ENCODE measurements around the gene CELF4.

The CELF4 gene

DNA sequence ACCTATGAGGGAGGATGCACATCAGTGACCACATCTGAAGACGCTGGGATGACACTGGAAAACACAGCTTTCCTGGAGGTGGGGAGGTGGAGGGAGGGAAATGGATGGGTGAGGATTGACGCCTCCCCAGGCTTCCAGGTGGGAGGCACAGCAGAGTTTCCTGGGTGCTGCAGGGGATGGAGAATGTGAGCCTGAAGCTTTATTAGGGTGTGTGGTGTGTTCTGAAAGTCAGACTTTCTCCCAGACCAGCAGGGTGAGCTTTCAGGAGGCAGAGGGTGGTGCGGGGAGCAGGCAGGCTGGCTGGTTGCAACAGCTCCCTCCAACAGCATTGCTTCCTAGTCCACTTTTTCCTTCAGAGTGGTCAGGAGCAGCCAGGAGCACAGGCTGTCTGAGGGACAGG lies 263.1 kb downstream of the CELF4 start:
- Histone ChIP-seq H3K27me3 (ENCODE audit: control insufficient read depth in 5 of 5, insufficient read depth in 4 of 5, low read length in 5 of 5) (no peaks in the 10 kb centered on the region), H3K36me3 (ENCODE audit: control insufficient read depth in 5 of 5, insufficient read depth in 5 of 5, low read length in 5 of 5) (no peaks in the 10 kb centered on the region), H3K4me1 (ENCODE audit: control insufficient read depth in 5 of 5, insufficient read depth in 5 of 5, low read length in 5 of 5) (peaks cover 0 to 14% (median 13%) of the 10 kb centered on the region in 5 donors), H3K4me3 (ENCODE audit: low read depth in 1 of 5, low read length in 5 of 5) (no peak overlapping the region), H3K9me3 (ENCODE audit: control insufficient read depth in 5 of 5, low read length in 5 of 5) (no peaks in the 10 kb centered on the region), H3K9ac (ENCODE audit: low read length in 5 of 5) (no peak overlapping the region), H3K27ac (ENCODE audit: low read depth, low read length) (no peak overlapping the region)

DNA sequence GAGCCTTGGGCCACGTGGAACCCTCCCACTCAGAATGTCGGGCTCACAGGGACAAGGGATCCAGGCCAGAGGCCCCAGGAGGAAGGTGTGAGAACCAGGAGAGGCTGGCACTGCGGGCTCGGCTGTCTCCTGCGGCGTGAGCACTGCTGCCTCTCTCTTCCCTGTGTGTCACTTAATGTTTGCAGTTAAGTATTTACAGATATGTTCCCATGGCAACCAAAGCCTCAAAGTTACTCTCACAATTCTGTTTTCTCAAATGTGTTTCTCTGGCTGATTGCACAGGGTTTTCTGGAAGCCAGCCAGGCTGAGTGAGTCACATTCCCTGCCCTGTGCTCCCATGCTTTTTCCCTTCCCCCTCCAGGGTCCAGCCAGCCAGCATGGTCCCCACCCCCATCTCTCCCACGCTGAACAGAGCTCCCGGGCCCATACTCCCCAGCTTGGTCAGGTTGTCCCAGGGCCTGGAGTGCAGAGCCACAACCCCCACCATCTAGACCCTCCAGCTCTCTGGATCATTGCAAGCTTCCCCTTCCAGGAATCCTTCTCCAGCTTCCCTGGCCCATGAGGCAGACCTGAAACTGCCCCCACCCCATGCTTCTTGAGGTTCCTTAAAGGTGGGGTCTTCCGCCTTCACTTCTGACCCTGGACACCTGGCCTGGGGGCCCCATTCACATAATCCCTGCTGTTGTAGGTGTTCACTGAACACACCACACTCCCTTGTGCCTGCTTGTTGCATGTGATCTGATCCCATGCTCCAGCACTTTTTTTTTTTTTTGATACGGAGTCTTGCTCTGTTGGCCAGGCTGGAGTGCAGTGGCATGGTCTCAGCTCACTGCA lies 265.9 kb downstream of the CELF4 start:
- Histone ChIP-seq H3K27ac (ENCODE audit: low read depth, low read length) (no peak overlapping the region), H3K4me3 (ENCODE audit: low read depth in 1 of 5, low read length in 5 of 5) (no peak overlapping the region), H3K9ac (ENCODE audit: low read length in 5 of 5) (no peak overlapping the region), H3K27me3 (ENCODE audit: control insufficient read depth in 5 of 5, insufficient read depth in 4 of 5, low read length in 5 of 5) (no peaks in the 10 kb centered on the region), H3K36me3 (ENCODE audit: control insufficient read depth in 5 of 5, insufficient read depth in 5 of 5, low read length in 5 of 5) (no peaks in the 10 kb centered on the region), H3K4me1 (ENCODE audit: control insufficient read depth in 5 of 5, insufficient read depth in 5 of 5, low read length in 5 of 5) (peaks cover 0 to 14% (median 13%) of the 10 kb centered on the region in 5 donors), H3K9me3 (ENCODE audit: control insufficient read depth in 5 of 5, low read length in 5 of 5) (no peaks in the 10 kb centered on the region)

DNA sequence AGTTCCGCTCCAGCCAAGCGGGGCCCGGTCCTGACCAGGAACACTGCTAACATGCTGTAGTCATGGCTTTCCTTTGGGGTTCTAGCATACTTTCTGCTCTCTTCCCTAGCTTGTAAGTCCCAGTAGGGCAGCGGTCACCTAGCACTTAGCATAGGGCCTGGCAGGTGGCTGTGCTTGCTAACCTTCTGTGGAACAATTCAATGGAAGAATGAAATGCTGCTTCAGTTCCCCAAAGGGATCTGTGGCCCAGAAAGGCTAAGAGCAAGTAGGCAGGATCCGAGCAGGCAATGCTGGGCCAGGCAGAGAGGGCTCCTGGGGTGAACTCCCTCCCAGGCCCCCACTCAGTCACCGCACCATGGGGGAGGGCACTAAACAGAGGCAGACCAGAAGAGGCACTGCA lies 266.8 kb downstream of the CELF4 start:
- H3K27ac ChIP-seq (ENCODE audit: low read depth, low read length): no peak overlapping the region
- no peaks in the 10 kb centered on the region for H3K27me3 ChIP-seq (ENCODE audit: control insufficient read depth in 5 of 5, insufficient read depth in 4 of 5, low read length in 5 of 5)
- peaks cover 0 to 14% (median 13%) of the 10 kb centered on the region in 5 donors for H3K4me1 ChIP-seq (ENCODE audit: control insufficient read depth in 5 of 5, insufficient read depth in 5 of 5, low read length in 5 of 5)
- H3K36me3 ChIP-seq (ENCODE audit: control insufficient read depth in 5 of 5, insufficient read depth in 5 of 5, low read length in 5 of 5): no peaks in the 10 kb centered on the region
- no peak overlapping the region for H3K9ac ChIP-seq (ENCODE audit: low read length in 5 of 5)
- no peak overlapping the region for H3K4me3 ChIP-seq (ENCODE audit: low read depth in 1 of 5, low read length in 5 of 5)
- no peaks in the 10 kb centered on the region for H3K9me3 ChIP-seq (ENCODE audit: control insufficient read depth in 5 of 5, low read length in 5 of 5)

DNA sequence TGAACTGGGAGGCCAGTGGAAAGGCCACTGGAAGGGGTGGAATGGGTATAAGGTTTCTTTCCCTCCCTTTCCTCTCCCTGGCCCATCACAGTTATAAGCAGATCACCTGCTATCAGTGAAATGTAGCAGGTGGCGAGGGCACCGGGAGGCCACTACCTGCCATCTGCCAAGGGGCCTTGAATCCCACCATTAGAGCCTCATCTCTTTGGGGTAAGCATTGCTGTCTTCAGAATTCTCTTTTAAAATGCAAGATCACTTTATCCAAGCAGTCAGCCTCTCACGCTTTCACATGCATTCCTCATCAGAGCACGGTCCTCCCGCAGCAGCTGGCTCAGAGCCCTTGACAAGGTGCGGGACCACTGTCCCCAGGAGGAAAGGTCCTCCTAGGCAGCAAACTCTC lies 268.5 kb downstream of the CELF4 start:
- no peak overlapping the region for H3K9ac ChIP-seq (ENCODE audit: low read length in 5 of 5)
- H3K27me3 ChIP-seq (ENCODE audit: control insufficient read depth in 5 of 5, insufficient read depth in 4 of 5, low read length in 5 of 5): no peaks in the 10 kb centered on the region
- peaks cover 0 to 14% (median 13%) of the 10 kb centered on the region in 5 donors for H3K4me1 ChIP-seq (ENCODE audit: control insufficient read depth in 5 of 5, insufficient read depth in 5 of 5, low read length in 5 of 5)
- no peak overlapping the region for H3K4me3 ChIP-seq (ENCODE audit: low read depth in 1 of 5, low read length in 5 of 5)
- H3K27ac ChIP-seq (ENCODE audit: low read depth, low read length): no peak overlapping the region
- H3K9me3 ChIP-seq (ENCODE audit: control insufficient read depth in 5 of 5, low read length in 5 of 5): no peaks in the 10 kb centered on the region
- H3K36me3 ChIP-seq (ENCODE audit: control insufficient read depth in 5 of 5, insufficient read depth in 5 of 5, low read length in 5 of 5): no peaks in the 10 kb centered on the region

DNA sequence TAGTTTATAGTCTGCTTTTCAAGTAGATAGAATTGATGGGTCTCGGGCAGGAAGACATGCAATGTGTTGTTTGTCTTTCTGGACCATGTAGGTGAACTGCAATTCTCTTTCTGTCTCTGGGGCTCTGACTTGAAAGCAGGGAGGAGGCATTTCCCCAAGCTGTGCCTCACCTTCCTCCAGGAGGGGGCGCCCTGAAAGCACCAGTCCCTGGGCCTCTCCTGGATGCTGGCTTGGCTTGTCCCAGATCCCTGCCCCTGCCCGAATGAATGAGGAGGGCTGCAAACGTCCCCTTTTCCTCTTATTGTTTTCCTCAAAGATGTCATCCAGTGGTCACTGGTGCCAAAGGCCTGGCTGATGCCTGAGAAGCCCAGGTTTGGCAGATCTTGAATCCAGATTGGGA lies 270.6 kb downstream of the CELF4 start:
- Histone ChIP-seq H3K9me3 (ENCODE audit: control insufficient read depth in 5 of 5, low read length in 5 of 5) (no peaks in the 10 kb centered on the region), H3K27me3 (ENCODE audit: control insufficient read depth in 5 of 5, insufficient read depth in 4 of 5, low read length in 5 of 5) (no peaks in the 10 kb centered on the region), H3K4me1 (ENCODE audit: control insufficient read depth in 5 of 5, insufficient read depth in 5 of 5, low read length in 5 of 5) (peaks cover 0 to 12% (median 12%) of the 10 kb centered on the region in 5 donors), H3K9ac (ENCODE audit: low read length in 5 of 5) (no peak overlapping the region), H3K4me3 (ENCODE audit: low read depth in 1 of 5, low read length in 5 of 5) (no peak overlapping the region), H3K36me3 (ENCODE audit: control insufficient read depth in 5 of 5, insufficient read depth in 5 of 5, low read length in 5 of 5) (no peaks in the 10 kb centered on the region), H3K27ac (ENCODE audit: low read depth, low read length) (no peak overlapping the region)

DNA sequence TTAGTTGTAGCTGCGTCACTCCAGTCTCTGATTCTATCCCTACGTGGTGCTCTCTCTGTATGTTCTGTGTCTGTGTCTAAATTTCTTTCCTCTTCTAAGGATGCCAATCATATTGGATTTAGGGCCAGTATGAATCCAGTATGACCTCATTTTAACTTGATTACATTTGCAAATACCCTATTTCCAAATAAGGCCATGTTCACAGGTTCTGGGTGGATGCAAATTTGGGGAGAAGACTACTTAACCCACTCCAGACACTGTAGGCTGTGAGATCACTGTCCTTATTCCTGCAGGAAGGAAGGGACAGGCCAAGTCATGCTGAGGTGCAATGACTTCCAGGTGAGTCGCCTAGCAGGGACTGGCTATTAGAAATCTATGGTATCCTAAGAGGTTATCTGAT lies 272.2 kb downstream of the CELF4 start:
- Histone ChIP-seq H3K27me3 (ENCODE audit: control insufficient read depth in 5 of 5, insufficient read depth in 4 of 5, low read length in 5 of 5) (no peaks in the 10 kb centered on the region), H3K4me1 (ENCODE audit: control insufficient read depth in 5 of 5, insufficient read depth in 5 of 5, low read length in 5 of 5) (peaks cover 0 to 2% (median 0%) of the 10 kb centered on the region in 5 donors), H3K9ac (ENCODE audit: low read length in 5 of 5) (no peak overlapping the region), H3K4me3 (ENCODE audit: low read depth in 1 of 5, low read length in 5 of 5) (no peak overlapping the region), H3K9me3 (ENCODE audit: control insufficient read depth in 5 of 5, low read length in 5 of 5) (no peaks in the 10 kb centered on the region), H3K36me3 (ENCODE audit: control insufficient read depth in 5 of 5, insufficient read depth in 5 of 5, low read length in 5 of 5) (no peaks in the 10 kb centered on the region), H3K27ac (ENCODE audit: low read depth, low read length) (no peak overlapping the region)

DNA sequence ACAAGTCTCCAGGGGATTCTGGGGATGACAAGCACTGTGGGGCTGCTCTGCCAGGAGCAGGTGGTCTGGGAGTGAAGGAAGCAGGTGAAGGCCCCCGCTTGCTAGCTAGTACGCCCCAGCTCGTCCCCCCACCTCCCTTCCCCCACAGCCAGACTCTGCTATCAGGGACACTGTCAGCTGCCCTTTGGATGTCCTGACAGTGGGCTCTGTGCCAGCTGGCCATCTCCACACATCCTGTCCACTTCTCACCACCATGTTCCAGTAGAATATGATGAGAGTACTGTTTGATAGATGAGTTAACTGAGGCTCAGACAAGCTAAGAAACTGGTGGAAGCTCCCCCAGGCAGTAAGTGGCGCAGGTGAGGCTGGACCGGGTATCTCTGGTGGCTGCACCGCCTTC lies 276.2 kb downstream of the CELF4 start:
- H3K9ac ChIP-seq (ENCODE audit: low read length in 5 of 5): no peak overlapping the region
- peaks cover 0 to 2% (median 0%) of the 10 kb centered on the region in 5 donors for H3K4me1 ChIP-seq (ENCODE audit: control insufficient read depth in 5 of 5, insufficient read depth in 5 of 5, low read length in 5 of 5)
- H3K27ac ChIP-seq (ENCODE audit: low read depth, low read length): no peak overlapping the region
- peaks cover 0 to 13% (median 6%) of the 10 kb centered on the region in 5 donors for H3K27me3 ChIP-seq (ENCODE audit: control insufficient read depth in 5 of 5, insufficient read depth in 4 of 5, low read length in 5 of 5)
- H3K4me3 ChIP-seq (ENCODE audit: low read depth in 1 of 5, low read length in 5 of 5): no peak overlapping the region
- H3K36me3 ChIP-seq (ENCODE audit: control insufficient read depth in 5 of 5, insufficient read depth in 5 of 5, low read length in 5 of 5): no peaks in the 10 kb centered on the region
- no peaks in the 10 kb centered on the region for H3K9me3 ChIP-seq (ENCODE audit: control insufficient read depth in 5 of 5, low read length in 5 of 5)

DNA sequence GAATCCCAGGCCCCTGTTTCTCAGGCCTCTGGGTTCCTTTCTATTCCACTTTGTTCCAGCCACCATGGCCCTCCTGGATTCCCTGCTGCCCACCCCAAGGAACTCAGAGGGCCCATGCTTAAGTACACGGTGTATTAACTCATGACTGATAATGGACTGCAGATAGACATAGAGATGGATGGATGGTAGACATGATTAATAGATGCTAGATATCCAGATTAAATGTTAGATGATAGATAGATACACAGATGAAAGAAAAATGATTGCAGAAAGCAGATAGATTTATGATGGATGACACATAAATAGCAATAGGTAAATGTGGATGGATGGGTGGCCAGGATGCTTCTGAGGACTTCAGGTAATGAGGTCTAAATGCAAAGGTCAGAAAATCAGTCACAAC lies 278.0 kb downstream of the CELF4 start:
- Histone ChIP-seq H3K27me3 (ENCODE audit: control insufficient read depth in 5 of 5, insufficient read depth in 4 of 5, low read length in 5 of 5) (peaks cover 2 to 20% (median 13%) of the 10 kb centered on the region in 5 donors), H3K9ac (ENCODE audit: low read length in 5 of 5) (no peak overlapping the region), H3K4me1 (ENCODE audit: control insufficient read depth in 5 of 5, insufficient read depth in 5 of 5, low read length in 5 of 5) (peaks cover 0 to 2% (median 0%) of the 10 kb centered on the region in 5 donors), H3K27ac (ENCODE audit: low read depth, low read length) (no peak overlapping the region), H3K9me3 (ENCODE audit: control insufficient read depth in 5 of 5, low read length in 5 of 5) (no peaks in the 10 kb centered on the region), H3K4me3 (ENCODE audit: low read depth in 1 of 5, low read length in 5 of 5) (no peak overlapping the region), H3K36me3 (ENCODE audit: control insufficient read depth in 5 of 5, insufficient read depth in 5 of 5, low read length in 5 of 5) (no peaks in the 10 kb centered on the region)

DNA sequence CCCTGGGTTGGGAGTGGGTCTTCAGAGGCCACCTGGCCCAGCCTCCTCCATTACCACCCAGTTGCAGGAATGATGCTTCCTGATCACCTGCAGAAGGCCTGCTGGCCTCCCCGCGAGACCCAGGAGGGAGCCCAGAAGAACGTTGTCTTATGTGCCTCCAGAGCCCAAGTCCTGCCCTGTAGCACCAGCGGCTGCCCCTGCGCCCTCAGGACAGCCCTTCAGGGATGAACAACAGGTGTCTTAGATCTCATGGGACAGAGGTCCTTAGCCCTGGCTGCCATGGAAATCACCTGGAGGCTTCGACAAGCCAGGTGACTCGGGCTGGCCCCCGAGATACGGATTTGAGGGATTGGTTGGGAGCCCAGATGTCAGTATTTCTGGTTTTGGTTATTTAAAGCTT lies 278.8 kb downstream of the CELF4 start:
- Histone ChIP-seq H3K4me1 (ENCODE audit: control insufficient read depth in 5 of 5, insufficient read depth in 5 of 5, low read length in 5 of 5) (peaks cover 0 to 2% (median 0%) of the 10 kb centered on the region in 5 donors), H3K4me3 (ENCODE audit: low read depth in 1 of 5, low read length in 5 of 5) (no peak overlapping the region), H3K27me3 (ENCODE audit: control insufficient read depth in 5 of 5, insufficient read depth in 4 of 5, low read length in 5 of 5) (peaks cover 6 to 22% (median 13%) of the 10 kb centered on the region in 5 donors), H3K27ac (ENCODE audit: low read depth, low read length) (no peak overlapping the region), H3K36me3 (ENCODE audit: control insufficient read depth in 5 of 5, insufficient read depth in 5 of 5, low read length in 5 of 5) (no peaks in the 10 kb centered on the region), H3K9me3 (ENCODE audit: control insufficient read depth in 5 of 5, low read length in 5 of 5) (no peaks in the 10 kb centered on the region), H3K9ac (ENCODE audit: low read length in 5 of 5) (no peak overlapping the region)

DNA sequence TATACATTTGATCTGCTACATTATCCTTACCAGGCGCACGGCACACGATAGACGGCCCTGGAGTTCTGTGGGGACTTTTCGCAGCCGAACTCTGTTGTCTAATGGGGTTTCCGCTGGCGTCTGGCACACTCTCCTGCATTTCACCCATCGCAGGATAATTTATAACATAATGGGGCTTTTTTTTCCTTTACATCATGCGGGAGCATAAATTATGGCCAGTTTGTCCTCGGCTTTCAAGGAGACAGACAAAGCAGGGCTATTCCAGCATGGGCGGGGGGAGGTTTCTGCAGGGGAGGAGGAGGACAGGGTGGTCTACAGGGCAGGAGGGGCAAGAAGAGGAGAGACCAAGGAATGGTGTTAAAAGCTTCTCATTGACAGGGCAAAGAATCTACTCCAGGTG lies 279.8 kb downstream of the CELF4 start:
- Histone ChIP-seq H3K4me1 (ENCODE audit: control insufficient read depth in 5 of 5, insufficient read depth in 5 of 5, low read length in 5 of 5) (peaks cover 0 to 2% (median 0%) of the 10 kb centered on the region in 5 donors), H3K27ac (ENCODE audit: low read depth, low read length) (no peak overlapping the region), H3K9ac (ENCODE audit: low read length in 5 of 5) (no peak overlapping the region), H3K4me3 (ENCODE audit: low read depth in 1 of 5, low read length in 5 of 5) (no peak overlapping the region), H3K27me3 (ENCODE audit: control insufficient read depth in 5 of 5, insufficient read depth in 4 of 5, low read length in 5 of 5) (peaks cover 6 to 23% (median 13%) of the 10 kb centered on the region in 5 donors), H3K36me3 (ENCODE audit: control insufficient read depth in 5 of 5, insufficient read depth in 5 of 5, low read length in 5 of 5) (no peaks in the 10 kb centered on the region), H3K9me3 (ENCODE audit: control insufficient read depth in 5 of 5, low read length in 5 of 5) (no peaks in the 10 kb centered on the region)

All from subcutaneous abdominal adipose tissue (tissue), 5 donors.